NOMO-1 treated with DMSO at 0.1 percent for 48 hours (cell line): Measurements from ENCODE around the gene MAP3K20.
"Not testable (repeated sequence)": the region's sequence is repeated elsewhere in the genome, so short reads cannot be mapped to it uniquely, and the experiment has no call there.

Source experiments
- DNase-seq: peaks from one replicate; lab custom pipeline; 2025; ENCODE audit not compliant: unreplicated experiment; lab: John Stamatoyannopoulos, UW

The MAP3K20 gene

GRCh38 chr2:173119069-173119807, 43.6 kb downstream of the MAP3K20 start:
- DNase-seq, result no peak

- no peak for DNase-seq
These were observed 44.3 kb downstream of the MAP3K20 start for GRCh38 chr2:173119944-173120343.

GRCh38 chr2:173122936-173123335, 47.3 kb downstream of the MAP3K20 start:
- no peak for DNase-seq

- DNase-seq, result no peak
These were observed 48.8 kb downstream of the MAP3K20 start for GRCh38 chr2:173124441-173124840.

GRCh38 chr2:173126819-173127218, 51.2 kb downstream of the MAP3K20 start:
- peak; percentile 79 for DNase-seq

GRCh38 chr2:173128132-173128531, 52.5 kb downstream of the MAP3K20 start:
- not testable (repeated sequence) for DNase-seq

GRCh38 chr2:173130496-173131465, 55.1 kb downstream of the MAP3K20 start:
- DNase-seq, result no peak

GRCh38 chr2:173132531-173132930, 56.9 kb downstream of the MAP3K20 start:
- no peak for DNase-seq

- DNase-seq, result peak; percentile 57
These were observed 59.1 kb downstream of the MAP3K20 start for GRCh38 chr2:173134703-173135102.

- DNase-seq, result no peak
These were observed 60.4 kb downstream of the MAP3K20 start for GRCh38 chr2:173136067-173136466.

GRCh38 chr2:173136599-173136998, 61.0 kb downstream of the MAP3K20 start:
- peak; percentile 57 for DNase-seq

- DNase-seq, result peak; percentile 21
These were observed 62.0 kb downstream of the MAP3K20 start for GRCh38 chr2:173137610-173138009.

- no peak for DNase-seq
These were observed 63.3 kb downstream of the MAP3K20 start for GRCh38 chr2:173138962-173139361.

GRCh38 chr2:173141666-173142065, 66.0 kb downstream of the MAP3K20 start:
- DNase-seq, result no peak

GRCh38 chr2:173145454-173145853, 69.8 kb downstream of the MAP3K20 start:
- no peak for DNase-seq

- DNase-seq, result no peak
These were observed 70.9 kb downstream of the MAP3K20 start for GRCh38 chr2:173146590-173146989.

- DNase-seq, result no peak
These were observed 72.9 kb downstream of the MAP3K20 start for GRCh38 chr2:173148520-173148919.

- no peak for DNase-seq
These were observed 73.8 kb downstream of the MAP3K20 start for GRCh38 chr2:173149491-173149890.

- peak; percentile 10 for DNase-seq
These were observed 74.4 kb downstream of the MAP3K20 start for GRCh38 chr2:173150087-173150486.

GRCh38 chr2:173150963-173151362, 75.3 kb downstream of the MAP3K20 start:
- no peak for DNase-seq

GRCh38 chr2:173151671-173152401, 76.2 kb downstream of the MAP3K20 start:
- peak; percentile 38 for DNase-seq
